HT1080 (cell line): ENCODE measurements around the gene ZNF77. TPM values are rescaled to one million over a fixed set of nuclear protein-coding genes. Genes with fewer than 3 reads are reported as not detected.
"Not testable (repeated sequence)": the region's sequence is repeated elsewhere in the genome, so short reads cannot be mapped to it uniquely, and the experiment has no call there.

Source experiments
- DNase-seq: peaks from one replicate; pipeline ENCODE4 v3.0.0-alpha.2; 2015; ENCODE audit warnings: low read depth
- polyA plus RNA-seq, 2 experiments: library from polyadenylated mRNA; depleted of rRNA; stranded (reverse); fragments of >200 nt; gene quantifications; 2 replicates each; pipeline ENCODE4 v1.2.3, GENCODE V29; 2015
- total RNA-seq: library from RNA; depleted of rRNA; stranded (reverse); fragments of >200 nt; shearing (Covaris generic); gene quantifications from 2 replicates; pipeline ENCODE4 v1.2.3, GENCODE V29; 2014; rRNA removed

The ZNF77 gene
- 0.07 TPM in 1 of 2 replicates, not detected in the other for total RNA-seq
- 1.4 and 1.5 TPM in 2 replicates for polyA plus RNA-seq (2015; cell fraction: cytosol; rRNA removed)
- polyA plus RNA-seq (2015; cell fraction: nucleus; rRNA removed): 2.1 and 3.0 TPM in 2 replicates

- DNase-seq: peak; percentile 30
Observed at GRCh38 chr19:2944775-2945574, at the start of gene ZNF77. Gene ZNF77 (minus strand): TSS chr19:2944971. CDS start chr19:2944840, 131 bp downstream.

GRCh38 chr19:2993579-2993978 lies 48.8 kb upstream of the ZNF77 start:
- DNase-seq: no peak

- DNase-seq: no peak
Observed at GRCh38 chr19:2992958-2993357, 48.2 kb upstream of the ZNF77 start.

GRCh38 chr19:2992333-2992732 lies 47.6 kb upstream of the ZNF77 start:
- not testable (repeated sequence) for DNase-seq

GRCh38 chr19:2989236-2989946 lies 44.6 kb upstream of the ZNF77 start:
- no peak for DNase-seq

- no peak for DNase-seq
Observed at GRCh38 chr19:2988568-2988967, 43.8 kb upstream of the ZNF77 start.

- no peak for DNase-seq
Observed at GRCh38 chr19:2987797-2988196, 43.0 kb upstream of the ZNF77 start.

- no peak for DNase-seq
Observed at GRCh38 chr19:2986951-2987524, 42.3 kb upstream of the ZNF77 start.

- no peak for DNase-seq
Observed at GRCh38 chr19:2984215-2984528, 39.4 kb upstream of the ZNF77 start.

- peak; percentile 17 for DNase-seq
Observed at GRCh38 chr19:2983351-2984214, 38.8 kb upstream of the ZNF77 start.

- DNase-seq: no peak
Observed at GRCh38 chr19:2982983-2983350, 38.2 kb upstream of the ZNF77 start.

- no peak for DNase-seq
Observed at GRCh38 chr19:2982561-2982960, 37.8 kb upstream of the ZNF77 start.

GRCh38 chr19:2981898-2982297 lies 37.1 kb upstream of the ZNF77 start:
- DNase-seq: no peak

- DNase-seq: no peak
Observed at GRCh38 chr19:2978772-2979171, 34.0 kb upstream of the ZNF77 start.

- no peak for DNase-seq
Observed at GRCh38 chr19:2978166-2978767, 33.5 kb upstream of the ZNF77 start.

GRCh38 chr19:2977746-2978138 lies 33.0 kb upstream of the ZNF77 start:
- no peak for DNase-seq

- DNase-seq: peak; percentile 75
Observed at GRCh38 chr19:2977001-2977745, 32.4 kb upstream of the ZNF77 start, which contains the start of gene TLE6. Gene TLE6 (plus strand): TSS chr19:2977564. CDS start chr19:2978234, 670 bp downstream.

- no peak for DNase-seq
Observed at GRCh38 chr19:2976609-2977000, 31.8 kb upstream of the ZNF77 start.

- DNase-seq: no peak
Observed at GRCh38 chr19:2974342-2975041, 29.7 kb upstream of the ZNF77 start.
